GM19395 (cell line): ENCODE measurements around the gene TTC27.

ENCODE experiments used
- ATAC-seq: cut with Tn5 transposase; IDR thresholded peaks from one replicate; pipeline ENCODE4 v1.9.1; 2021; ENCODE audit warnings: mild to moderate bottlenecking, moderate library complexity; ENCODE audit not compliant: unreplicated experiment

Gene TTC27

DNA sequence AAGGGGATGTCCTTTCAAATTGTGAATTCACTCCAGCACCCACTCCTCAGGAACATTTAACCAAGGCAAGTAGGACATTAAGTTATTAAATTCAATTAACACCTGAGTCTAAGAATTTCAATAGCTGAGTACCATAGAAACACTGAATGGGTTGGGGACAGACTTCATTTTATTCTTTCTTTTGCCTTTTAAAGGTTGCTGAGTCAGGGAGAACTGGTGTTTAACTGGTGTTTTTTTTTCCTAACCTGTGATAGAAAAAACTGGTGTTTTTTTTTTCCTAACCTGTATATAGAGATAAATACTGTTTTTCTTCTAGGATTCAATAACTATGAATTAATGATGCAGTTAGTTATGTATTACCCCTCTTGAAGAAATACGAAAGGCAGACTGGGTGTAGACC is 38.9 kb downstream of the TTC27 start:
- ATAC-seq, result no peak

DNA sequence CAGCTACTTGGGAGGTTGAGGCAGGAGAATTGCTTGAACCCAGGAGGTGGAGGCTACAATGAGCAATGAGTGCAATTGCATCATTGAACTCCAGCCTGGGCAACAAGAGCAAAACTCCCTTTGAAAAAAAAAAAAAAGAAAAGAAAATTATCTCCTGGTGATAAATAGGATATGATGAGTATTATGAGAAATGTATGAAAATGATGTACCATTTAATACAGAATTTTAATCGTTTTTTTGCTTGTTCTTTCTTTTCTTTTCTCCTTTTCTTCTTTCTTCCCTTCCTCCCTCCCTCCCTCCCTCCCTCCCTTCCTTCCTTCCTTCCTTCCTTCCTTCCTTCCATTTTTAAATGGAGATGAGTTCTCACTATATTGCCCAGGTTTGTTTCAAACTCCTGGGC is 40.4 kb downstream of the TTC27 start:
- ATAC-seq, result no peak

DNA sequence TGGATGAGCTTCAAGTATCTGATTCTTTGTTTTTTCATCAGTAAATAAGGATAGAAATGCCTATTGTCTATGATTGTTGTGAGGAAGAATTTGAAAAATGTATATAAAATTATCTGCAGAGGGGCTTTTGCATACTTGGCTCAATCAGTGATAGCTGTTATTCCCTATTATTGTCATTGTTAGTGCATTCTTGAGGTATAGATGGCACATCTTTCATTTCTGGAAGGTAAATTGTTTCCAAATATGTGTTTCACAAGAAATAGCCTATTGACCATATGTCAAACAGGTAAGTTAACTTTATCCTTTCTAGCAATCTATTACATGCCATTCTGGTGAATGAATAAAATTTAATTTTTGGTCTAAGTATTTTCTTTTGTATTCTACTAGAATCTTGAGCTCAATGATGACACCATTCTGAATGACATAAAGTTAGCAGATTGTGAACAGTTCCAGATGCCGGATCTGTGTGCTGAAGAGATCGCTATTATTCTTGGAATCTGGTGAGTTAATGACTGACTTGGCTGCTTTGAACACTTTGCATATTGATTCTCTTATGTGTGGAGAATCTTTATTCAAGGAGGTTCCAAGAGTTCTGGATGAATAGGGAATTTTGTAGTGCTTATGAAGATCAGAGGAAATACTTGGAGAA is 44.2 kb downstream of the TTC27 start:
- no peak for ATAC-seq

DNA sequence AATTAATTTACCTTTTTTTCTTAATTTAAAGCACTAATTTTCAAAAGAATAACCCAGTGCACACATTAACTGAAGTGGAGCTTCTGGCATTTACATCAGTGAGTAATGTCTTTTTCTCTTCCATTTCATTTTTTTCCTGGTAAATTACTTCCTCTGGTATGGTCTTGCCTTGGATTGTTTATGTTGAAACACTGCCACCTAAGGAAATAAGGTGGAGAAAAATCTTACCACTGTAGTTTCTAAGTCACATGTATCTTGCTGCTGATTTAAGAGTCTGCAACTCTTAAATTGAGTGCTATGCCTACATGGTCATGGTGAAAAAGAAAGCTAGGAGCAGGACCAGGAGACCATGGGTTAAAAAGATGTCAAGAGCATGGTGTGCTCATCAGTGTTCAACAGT is 51.0 kb downstream of the TTC27 start:
- ATAC-seq, result no peak

DNA sequence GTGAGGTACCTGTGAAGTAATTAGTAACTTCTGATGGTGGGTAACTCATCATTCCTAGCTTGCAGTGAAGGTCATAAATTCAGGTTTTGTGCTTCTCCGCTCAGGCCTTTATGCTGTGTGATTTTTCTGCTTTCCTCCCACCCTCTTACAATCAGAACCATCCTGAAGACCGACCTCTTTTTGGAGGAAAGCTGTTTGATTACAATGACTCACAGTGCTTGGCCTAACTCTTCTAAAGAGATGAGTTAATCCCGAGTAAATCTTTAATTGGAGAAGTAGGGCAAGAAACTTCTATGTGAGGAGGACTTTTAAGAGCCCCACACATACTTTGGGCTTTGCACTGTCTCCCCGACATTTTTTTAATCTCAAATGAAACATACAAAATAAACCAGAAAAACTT is 53.1 kb downstream of the TTC27 start:
- ATAC-seq, result no peak

DNA sequence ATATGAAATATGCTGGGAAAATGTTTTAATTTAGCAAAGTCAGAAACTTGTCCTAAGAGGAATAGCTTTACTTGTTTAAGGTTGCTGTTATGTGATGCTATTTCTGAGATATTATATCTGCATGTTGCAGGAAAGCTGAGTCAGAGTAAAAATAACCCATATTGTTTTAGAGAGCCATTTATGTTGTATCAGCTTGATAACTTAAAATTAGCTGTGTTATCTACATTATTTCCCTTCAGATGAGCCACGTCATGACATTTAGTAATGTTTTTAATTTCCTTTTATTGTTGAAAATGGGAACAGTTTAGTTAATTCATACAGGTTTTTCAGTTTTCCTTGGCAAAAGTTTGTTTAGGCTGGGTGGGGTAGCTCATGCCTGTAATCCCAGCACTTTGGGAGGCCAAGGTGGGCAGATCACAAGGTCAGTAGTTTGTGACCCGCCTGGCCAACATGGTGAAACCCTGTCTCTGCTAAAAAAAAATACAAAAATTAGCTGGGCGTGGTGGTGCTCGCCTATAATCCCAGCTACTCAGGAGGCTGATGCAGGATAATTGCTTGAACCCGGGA is 55.8 kb downstream of the TTC27 start:
- ATAC-seq, result no peak

DNA sequence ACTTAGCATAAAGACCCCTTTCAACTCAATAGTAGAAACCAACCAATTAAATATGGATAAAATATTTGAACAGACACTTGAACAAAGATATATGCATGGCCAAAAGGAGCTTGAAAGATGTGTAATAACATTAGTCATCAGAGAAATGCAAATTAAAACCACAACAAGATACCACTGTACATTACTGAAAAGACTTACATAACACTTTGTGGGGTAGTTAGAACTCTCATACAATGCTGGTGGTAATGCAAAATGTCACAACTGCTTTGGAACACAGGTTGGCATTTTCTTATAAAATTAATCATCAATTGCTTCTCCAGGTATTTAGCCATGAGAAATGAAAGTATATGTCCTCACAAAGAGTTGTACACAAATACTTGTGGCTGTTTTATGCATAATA is 60.7 kb downstream of the TTC27 start:
- peak; percentile 72 for ATAC-seq

DNA sequence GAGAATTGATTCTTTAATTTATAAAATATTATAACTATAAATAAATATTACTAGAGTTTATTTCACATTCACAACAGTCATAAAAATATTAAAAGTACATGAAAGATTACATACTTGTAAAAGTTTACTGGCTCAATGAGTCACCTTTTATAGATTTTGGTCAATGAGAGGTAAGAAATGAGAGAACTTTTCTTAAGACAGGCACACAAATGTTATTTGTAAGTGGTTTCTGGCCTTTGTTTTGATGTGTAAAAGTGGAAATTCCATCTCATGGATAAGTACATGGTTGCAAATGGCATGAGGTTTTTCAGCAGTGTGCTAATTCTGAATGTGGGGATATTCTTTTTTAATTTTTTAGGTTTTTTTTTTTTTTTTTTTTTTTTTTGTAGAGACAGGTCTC is 63.8 kb downstream of the TTC27 start:
- no peak for ATAC-seq

DNA sequence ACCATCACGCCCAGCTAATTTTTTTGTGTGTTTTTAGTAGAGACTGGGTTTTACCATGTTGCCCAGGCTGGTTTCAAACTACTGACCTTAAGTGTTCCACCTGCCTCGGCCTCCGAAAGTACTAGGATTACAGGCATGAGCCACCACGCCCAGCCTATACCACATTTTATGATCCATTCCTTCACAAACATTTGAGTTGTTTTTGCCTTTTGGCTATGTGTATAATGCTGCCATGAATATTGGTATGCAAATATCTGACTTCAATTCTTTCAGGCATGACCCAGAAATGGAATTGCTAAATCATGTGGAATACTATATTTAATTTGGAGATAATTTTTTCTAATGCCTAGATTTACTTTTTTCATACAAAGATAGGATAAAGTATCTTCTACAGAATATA is 68.6 kb downstream of the TTC27 start:
- ATAC-seq, result no peak

DNA sequence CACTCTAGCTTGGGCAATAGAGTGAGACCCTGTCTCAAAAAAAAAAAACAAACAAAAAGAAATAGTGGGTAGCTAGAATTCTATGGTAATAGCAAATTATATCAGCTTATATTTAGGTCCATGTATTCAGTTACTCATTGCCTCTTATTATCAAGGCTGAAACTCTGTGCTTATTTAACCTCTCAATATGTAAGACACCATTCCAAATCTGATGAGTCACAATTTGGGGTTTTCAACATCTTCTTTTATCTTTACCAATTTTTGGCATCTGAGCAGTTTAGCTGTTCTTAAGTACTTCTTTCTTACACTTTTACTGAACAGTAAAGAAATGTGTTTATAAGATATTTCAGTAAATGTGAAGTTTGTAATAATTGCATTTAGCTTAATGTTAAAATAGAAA is 69.3 kb downstream of the TTC27 start:
- no peak for ATAC-seq

DNA sequence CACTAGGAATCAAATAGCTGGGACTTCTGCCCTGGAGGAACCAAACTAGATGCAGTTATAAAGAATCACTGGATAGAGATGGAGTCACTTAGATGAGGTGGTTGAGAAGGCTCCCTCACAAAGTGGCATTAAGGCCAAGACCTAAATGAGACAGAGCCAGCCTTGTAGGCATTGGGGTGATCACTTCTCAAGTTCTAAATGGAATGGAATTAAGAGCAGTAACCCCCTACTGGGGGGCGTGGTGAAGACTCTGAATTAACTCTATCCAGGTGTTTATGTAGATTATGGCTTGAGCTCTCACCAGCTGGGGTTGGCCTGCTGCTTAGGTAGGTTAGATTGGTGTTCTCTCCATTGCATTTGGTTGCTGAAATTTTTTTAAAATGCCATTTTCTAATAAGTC is 71.3 kb downstream of the TTC27 start:
- no peak for ATAC-seq

DNA sequence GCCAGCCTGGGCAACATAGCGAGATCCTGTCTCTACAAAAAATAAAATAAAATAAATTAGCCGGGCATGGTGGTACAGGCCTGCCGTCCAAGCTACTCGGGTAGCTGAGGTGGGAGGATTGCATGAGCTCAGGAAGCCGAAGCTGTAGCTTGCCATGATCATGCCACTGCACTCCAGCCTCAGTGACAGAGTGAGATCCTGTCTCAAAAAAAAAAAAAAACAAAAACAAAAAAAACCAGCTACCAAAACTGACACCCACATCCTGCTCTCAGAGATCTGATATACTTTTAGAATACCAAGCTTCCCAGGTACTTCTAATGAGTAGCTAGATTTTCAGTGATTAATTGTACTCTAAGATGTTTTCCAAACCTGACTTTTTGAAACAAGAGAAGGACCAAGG is 74.0 kb downstream of the TTC27 start:
- ATAC-seq, result no peak

DNA sequence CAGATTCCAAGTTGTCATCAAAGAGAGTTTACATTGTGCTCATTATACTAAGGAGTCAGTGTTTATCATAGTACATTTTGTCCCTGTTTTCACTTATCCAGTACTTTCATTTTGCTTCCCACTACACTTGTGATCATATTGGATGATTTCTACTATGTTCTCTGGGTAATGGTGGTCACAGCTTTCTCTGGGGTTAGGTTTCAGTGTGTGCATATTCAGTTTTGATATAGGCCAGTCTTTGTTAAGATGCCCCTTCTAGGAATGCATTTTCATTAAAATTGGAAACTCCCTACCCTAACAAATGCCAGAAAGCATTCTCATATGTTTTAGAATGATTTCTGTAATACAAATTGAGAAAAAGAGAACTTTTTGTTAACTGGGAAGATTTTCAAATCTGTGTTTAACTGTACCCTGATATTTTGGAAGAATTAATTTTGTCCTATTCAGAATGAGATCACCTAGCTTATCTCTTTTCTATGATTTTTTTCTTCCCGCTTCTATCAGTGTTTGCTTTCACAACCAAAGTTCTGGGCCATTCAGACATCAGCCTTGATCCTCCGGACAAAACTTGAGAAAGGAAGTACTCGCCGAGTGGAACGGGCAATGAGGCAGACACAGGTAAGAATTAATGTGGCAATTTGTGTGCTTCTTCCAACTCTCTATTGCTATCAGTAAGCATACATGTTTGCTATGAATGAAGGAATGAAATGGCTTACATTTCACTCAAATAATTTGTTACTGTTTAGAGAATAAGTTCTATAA is 74.6 kb downstream of the TTC27 start:
- ATAC-seq, result no peak

DNA sequence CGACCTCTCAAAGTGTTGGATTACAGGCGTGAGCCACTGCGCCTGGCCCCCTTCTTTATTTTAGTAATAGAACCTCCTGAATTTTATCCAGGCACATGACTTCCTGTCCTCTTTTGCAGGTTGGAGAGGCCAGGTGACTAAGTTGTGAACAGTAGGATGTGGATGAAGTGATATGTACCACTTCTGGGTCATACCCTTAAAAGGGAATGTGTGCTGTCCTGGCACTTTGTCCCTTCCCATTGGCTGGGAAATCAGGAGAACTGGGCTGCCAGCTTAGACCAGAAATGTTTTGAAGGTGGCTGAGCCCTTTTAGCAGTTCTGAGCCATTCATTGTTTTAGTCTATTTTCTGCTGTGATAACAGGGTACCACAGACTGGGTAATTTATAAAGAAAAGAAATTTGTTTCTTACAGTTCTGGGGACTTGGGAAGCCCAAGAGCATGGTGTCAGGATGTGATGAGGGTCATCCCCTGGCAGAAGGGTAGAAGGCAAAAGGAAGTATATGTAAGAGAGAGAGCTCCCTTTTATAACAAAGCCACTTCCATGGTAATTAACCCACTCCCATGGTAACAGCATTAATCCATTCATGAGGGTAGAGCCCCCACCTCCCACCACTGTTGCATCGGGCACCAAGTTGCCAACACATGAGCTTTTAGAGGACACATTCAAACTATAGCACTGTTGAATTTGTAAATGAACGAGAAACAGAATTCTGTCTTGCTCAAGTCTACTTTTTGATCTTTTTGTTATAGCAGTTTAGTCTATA is 79.1 kb downstream of the TTC27 start:
- ATAC-seq, result no peak

DNA sequence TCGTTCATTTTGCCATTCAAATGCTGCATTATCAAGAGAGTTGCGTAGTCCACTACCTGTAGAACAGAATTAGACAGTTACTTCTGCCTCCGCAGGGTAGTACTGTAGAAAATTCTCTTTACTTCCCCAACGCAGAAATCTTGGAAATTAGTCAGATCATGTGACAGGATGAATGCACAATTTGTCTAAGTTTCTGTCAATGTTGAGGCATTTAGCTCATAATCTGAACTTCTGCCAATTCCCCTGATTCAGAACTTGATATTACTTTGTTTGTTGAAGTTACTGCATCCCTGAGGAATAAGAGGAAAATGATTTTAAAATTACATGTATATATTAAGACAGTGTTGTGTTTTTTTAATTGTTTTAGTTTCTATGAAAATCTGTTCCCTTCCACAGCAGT is 83.4 kb downstream of the TTC27 start:
- no peak for ATAC-seq

DNA sequence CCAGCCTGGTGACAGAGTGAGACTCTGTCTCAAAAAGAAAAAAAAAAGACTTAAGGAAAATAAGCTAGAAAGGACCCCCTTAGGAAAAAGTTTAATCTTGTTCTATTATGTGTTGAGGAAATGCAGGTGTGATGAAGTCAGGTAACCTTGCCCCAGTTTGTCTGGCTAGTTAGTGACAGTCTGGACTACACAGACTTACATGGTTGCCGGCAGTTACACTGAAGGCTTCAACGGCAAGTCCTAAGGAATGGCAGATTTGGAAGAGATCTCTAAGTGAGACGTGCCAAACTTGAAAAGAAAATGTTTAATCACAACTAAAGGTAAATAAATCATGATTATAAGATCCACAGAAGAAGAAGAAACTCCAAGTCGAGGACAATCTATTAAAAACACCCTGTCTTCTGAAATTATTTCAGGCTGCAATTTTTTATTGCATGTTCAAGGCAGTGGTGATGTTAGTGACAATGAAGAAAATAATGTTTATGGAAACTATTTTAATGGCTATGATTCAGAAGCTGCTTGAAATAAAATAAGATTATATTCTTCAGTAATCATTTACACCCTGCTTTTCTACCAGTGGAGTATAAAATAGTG is 84.2 kb downstream of the TTC27 start:
- ATAC-seq, result no peak

DNA sequence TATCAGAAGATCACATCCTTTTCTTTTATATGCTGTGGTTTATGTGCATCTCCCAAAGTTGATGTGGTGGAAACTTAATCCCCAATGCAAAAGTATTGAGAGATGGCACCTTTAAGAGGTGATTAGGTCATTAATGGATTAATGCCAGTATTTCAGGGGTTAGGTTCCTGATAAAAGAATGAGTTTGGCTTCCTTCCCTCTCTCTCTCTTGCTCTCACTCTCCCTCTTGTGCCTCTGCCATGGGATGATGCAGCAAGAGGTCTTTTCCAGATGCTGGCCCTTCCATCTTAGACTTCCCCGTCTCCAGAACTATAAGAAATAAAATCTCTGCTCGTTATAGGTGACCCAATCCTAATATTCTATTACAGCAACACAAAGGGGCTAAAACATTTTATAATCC is 85.0 kb downstream of the TTC27 start:
- no peak for ATAC-seq

DNA sequence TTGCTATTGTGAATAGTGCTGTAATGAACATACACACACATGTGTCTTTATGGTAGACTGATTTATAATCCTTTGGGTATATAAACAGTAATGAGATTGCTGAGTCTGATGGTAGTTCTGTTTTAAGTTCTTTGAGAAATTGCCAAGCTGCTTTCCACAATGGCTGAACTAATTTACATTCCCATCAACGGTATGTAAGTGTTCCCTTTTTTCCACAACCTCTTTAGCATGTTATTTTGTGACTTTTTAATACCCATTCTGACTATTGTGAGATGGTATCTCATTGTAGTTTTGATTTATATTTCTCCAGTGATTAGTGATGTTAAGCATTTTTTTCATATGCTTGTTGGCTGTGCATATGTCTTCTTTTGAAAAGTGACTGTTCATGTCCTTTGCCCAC is 86.7 kb downstream of the TTC27 start:
- no peak for ATAC-seq

DNA sequence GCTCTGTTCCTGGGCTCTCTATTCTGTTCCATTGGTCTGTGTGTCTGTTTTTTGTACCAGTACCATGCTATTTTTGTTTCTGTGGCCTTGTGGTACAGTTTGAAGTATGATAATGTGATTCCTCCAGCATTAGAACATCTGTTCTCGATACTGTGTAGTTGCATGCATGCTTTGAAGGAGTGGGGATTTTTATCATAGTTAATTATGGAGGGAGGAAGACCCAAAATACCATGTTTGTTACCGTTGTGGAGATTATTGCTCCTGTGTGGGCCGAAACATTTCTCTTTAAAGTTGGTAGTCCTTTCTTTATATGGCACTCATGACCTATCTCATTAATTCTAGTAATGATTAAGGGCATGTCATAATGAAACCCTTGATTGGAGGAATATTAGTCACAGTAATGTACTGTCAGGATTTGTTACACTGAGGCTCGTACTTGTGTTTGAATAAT is 87.6 kb downstream of the TTC27 start:
- peak; percentile 93 for ATAC-seq

DNA sequence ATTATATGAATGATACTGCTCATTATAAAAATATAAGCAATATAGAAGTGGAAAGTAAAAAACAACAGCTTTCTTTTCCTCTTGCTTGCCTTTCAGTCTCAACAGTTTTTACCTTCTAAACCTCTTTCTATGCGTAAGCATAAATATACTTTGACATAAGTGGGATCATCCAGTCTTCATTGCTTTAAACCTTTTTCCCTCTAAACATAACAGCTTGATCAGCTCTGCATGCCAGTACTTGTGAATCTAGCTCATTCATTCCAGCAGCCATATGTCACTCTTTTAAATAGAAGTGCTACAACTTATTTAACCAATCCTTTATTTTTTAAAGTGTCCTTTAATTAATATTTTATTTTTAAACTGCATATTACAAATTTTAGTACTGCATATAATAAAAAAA is 88.1 kb downstream of the TTC27 start:
- ATAC-seq, result no peak

DNA sequence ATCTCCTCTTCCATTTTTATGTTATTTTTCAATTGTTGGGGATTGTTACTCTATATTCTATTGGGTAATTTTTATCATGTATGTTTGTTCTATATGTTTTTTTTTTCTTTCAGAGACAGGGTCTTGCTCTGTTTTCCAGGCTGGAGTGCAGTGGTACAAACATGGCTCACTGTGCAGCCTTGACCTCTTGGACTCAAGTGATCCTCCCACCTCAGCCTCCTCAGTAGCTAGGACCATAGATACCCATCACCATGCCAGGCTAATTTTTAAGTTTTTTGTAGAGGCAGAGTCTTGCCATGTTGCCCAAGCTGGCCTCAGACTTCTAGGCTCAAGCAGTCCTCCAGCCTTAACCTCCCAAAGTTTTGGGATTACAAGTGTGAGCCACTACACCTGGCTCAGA is 88.7 kb downstream of the TTC27 start:
- ATAC-seq, result no peak
